Stimulated activated CD8-positive, alpha-beta memory T cell treated with anti-CD3 and anti-CD28 coated beads, Interleukin-2, amount 100 ng/mL, for 48 hours (primary cell): ENCODE data around the gene C19orf18.
A peak's percentile ranks its signal among the peaks of the same experiment; 100 is the strongest.
"Not testable (repeated sequence)": the region's sequence is repeated elsewhere in the genome, so short reads cannot be mapped to it uniquely, and the experiment has no call there.

Experiments used
- DNase-seq, 2 donors: peaks; one replicate each; pipeline ENCODE4 v3.0.0-alpha.2; 2020; ENCODE audit warnings: low read depth in 2 of 2

C19orf18 gene

GRCh38 chr19:57974434-57974833, at the start of gene C19orf18:
Gene C19orf18 (minus strand): TSS chr19:57974534. CDS start chr19:57974432, 102 bp downstream.
- no peak for DNase-seq

GRCh38 chr19:58022283-58022660, 47.9 kb upstream of the C19orf18 start:
- DNase-seq: no peak

GRCh38 chr19:58021541-58022282, 47.4 kb upstream of the C19orf18 start:
- no peak for DNase-seq

GRCh38 chr19:58020129-58020528, 45.8 kb upstream of the C19orf18 start:
- DNase-seq: no peak

- no peak for DNase-seq
Measured at GRCh38 chr19:58014141-58014540, 39.8 kb upstream of the C19orf18 start.

GRCh38 chr19:58010507-58010906, 36.2 kb upstream of the C19orf18 start:
- no peak for DNase-seq

GRCh38 chr19:58009666-58010301, 35.5 kb upstream of the C19orf18 start:
- peak; percentile 44 to 47 for DNase-seq

- DNase-seq: no peak
Measured at GRCh38 chr19:58009301-58009665, 34.9 kb upstream of the C19orf18 start.

GRCh38 chr19:58008877-58009276, 34.5 kb upstream of the C19orf18 start:
- not testable (repeated sequence) for DNase-seq

GRCh38 chr19:58007285-58007684, 33.0 kb upstream of the C19orf18 start:
- no peak for DNase-seq

GRCh38 chr19:58003174-58003828, 29.0 kb upstream of the C19orf18 start:
- no peak for DNase-seq

GRCh38 chr19:58002384-58003173, 28.2 kb upstream of the C19orf18 start, which contains the start of gene ZNF606:
Gene ZNF606 (minus strand): TSS chr19:58002820. CDS start chr19:58001319, 1,501 bp downstream.
- DNase-seq: peak; percentile 76 to 78

- no peak for DNase-seq
Measured at GRCh38 chr19:58001895-58002369, 27.6 kb upstream of the C19orf18 start.

GRCh38 chr19:58000677-58001076, 26.3 kb upstream of the C19orf18 start:
- no peak for DNase-seq

- DNase-seq: no peak
Measured at GRCh38 chr19:57992841-57993240, 18.5 kb upstream of the C19orf18 start.

- DNase-seq: no peak
Measured at GRCh38 chr19:57978586-57979289, 4.4 kb upstream of the C19orf18 start.

GRCh38 chr19:57964761-57965160, 9.6 kb downstream of the C19orf18 start:
- DNase-seq: no peak

- DNase-seq: no peak
Measured at GRCh38 chr19:57961785-57962184, 12.5 kb downstream of the C19orf18 start.

GRCh38 chr19:57954996-57955395, 19.3 kb downstream of the C19orf18 start:
- no peak for DNase-seq

GRCh38 chr19:57949702-57950101, 24.6 kb downstream of the C19orf18 start:
- DNase-seq: no peak

GRCh38 chr19:57949296-57949695, 25.0 kb downstream of the C19orf18 start:
- DNase-seq: no peak
